A549 (cell line): ENCODE results near the gene STOML2. TPM values are rescaled to one million over a fixed set of nuclear protein-coding genes. Genes with fewer than 3 reads are reported as not detected.
A peak's percentile ranks its signal among the peaks of the same experiment; 100 is the strongest.

Experiments used
- ATAC-seq, 2 experiments: fragments of 200-7000 bp in 1 of 2; fragments of >200 bp in 1 of 2; cut with Nextera tagmentation in 1 of 2; cut with Tn5 transposase in 1 of 2; 3 replicates each; pipeline versions ENCODE4 v1.8.0 to v1.9.1; 2018 to 2020; ENCODE audit warnings: mild to moderate bottlenecking in 1 of 2, moderate library complexity in 1 of 2
- CTCF ChIA-PET: fragments of 300-600 bp; sonication (Branson Sonifier 250); formaldehyde crosslinking; extraction: SDS; loops from one replicate; lab custom pipeline; 2021; ENCODE audit warnings: antibody characterized with exemption, inconsistent platforms; lab: Yijun Ruan, JAX
- POLR2A ChIA-PET: fragments of 350-600 bp; formaldehyde crosslinking; extraction: SDS; loops from one replicate; lab custom pipeline; 2021; ENCODE audit warnings: antibody characterized with exemption, inconsistent platforms; lab: Yijun Ruan, JAX
- DNase-seq, 2 experiments: peaks; one replicate each; pipeline versions ENCODE4 v3.0.0 to v3.0.0-alpha.2; 2011 to 2016; ENCODE audit warnings: low read depth in 1 of 2, low spot score in 1 of 2
- FAIRE-seq: peaks from 2 replicates; lab custom pipeline; 2011; peaks lifted over from hg19 to GRCh38; lab: Jason Lieb, UNC
- H3K27ac ChIP-seq, 2 experiments: fragments of >200 bp; sonication (Bioruptor Twin); formaldehyde crosslinking; 3 replicates each; pipeline ENCODE4 v1.5.1; 2016 to 2017
- H3K4me1 ChIP-seq: fragments of >200 bp; sonication (Bioruptor Twin); formaldehyde crosslinking; 3 replicates; pipeline ENCODE4 v1.6.1; 2016
- H3K4me2 ChIP-seq: fragments of >200 bp; sonication (Bioruptor Twin); formaldehyde crosslinking; 3 replicates; pipeline ENCODE4 v1.6.1; 2016
- H3K4me3 ChIP-seq: fragments of >200 bp; sonication (Bioruptor Twin); formaldehyde crosslinking; 3 replicates; pipeline ENCODE4 v1.5.1; 2016
- H3K9me3 ChIP-seq: fragments of >200 bp; sonication (Bioruptor Twin); formaldehyde crosslinking; 3 replicates; pipeline ENCODE4 v1.6.1; 2016
- ESRRA ChIP-seq: fragments of 150-350 bp; IDR thresholded peaks from 2 replicates; pipeline ENCODE4 v1.6.1; 2014; ENCODE audit warnings: mild to moderate bottlenecking, low read length, borderline replicate concordance
- HEYL ChIP-seq: fragments of 250-450 bp; sonication (Bioruptor Pico); IDR thresholded peaks from 2 replicates; pipeline ENCODE4 v1.8.0; 2021; ENCODE audit warnings: mild to moderate bottlenecking, moderate library complexity
- HOXA7 ChIP-seq: fragments of 250-450 bp; sonication (Bioruptor Pico); IDR thresholded peaks from 2 replicates; pipeline ENCODE4 v1.5.0; 2020; ENCODE audit warnings: mild to moderate bottlenecking, moderate library complexity
- HOXB5 ChIP-seq: fragments of 250-450 bp; sonication (Bioruptor Pico); IDR thresholded peaks from 2 replicates; pipeline ENCODE4 v1.5.0; 2020; ENCODE audit warnings: mild to moderate bottlenecking, moderate library complexity
- MAFK ChIP-seq: fragments of 450-650 bp; IDR thresholded peaks from 2 replicates; pipeline ENCODE4 v1.6.1; 2014; ENCODE audit not compliant: partially characterized antibody
- NR3C1 ChIP-seq: fragments of >200 bp; sonication (Bioruptor Twin); formaldehyde crosslinking; IDR thresholded peaks from 3 replicates; pipeline ENCODE4 v1.6.1; 2017
- POLR2AphosphoS2 ChIP-seq: conservative IDR thresholded peaks from 2 replicates; pipeline ENCODE4 v1.6.1; 2012; ENCODE audit warnings: low read length, improper control_type of control experiment, inconsistent platforms
- RAD21 ChIP-seq, 2 experiments: fragments of >200 bp in 1 of 2; sonication (Bioruptor Twin) in 1 of 2; formaldehyde crosslinking in 1 of 2; IDR thresholded peaks in 1 of 2; conservative IDR thresholded peaks in 1 of 2; 2 replicates in 1 of 2; 3 replicates in 1 of 2; pipeline ENCODE4 v1.6.1; 2012 to 2018; ENCODE audit warnings: inconsistent platforms in 1 of 2
- RARB ChIP-seq: fragments of 250-450 bp; sonication (Bioruptor Pico); IDR thresholded peaks from 2 replicates; pipeline ENCODE4 v1.8.0; 2021; ENCODE audit warnings: mild to moderate bottlenecking, moderate library complexity
- RNF2 ChIP-seq: fragments of 200-600 bp; sonication (generic); IDR thresholded peaks from 2 replicates; pipeline ENCODE4 v1.6.1; 2016; ENCODE audit warnings: low read depth, mild to moderate bottlenecking, antibody characterized with exemption, moderate library complexity, borderline replicate concordance
- SMC3 ChIP-seq: fragments of >200 bp; sonication (Bioruptor Twin); formaldehyde crosslinking; IDR thresholded peaks from 3 replicates; pipeline ENCODE4 v1.6.1; 2018; ENCODE audit warnings: inconsistent platforms
- ZC3H11A ChIP-seq: fragments of 450-650 bp; IDR thresholded peaks from 2 replicates; pipeline ENCODE4 v1.6.1; 2014; ENCODE audit warnings: antibody characterized with exemption, mild to moderate bottlenecking
- WGBS: methylation state at CpG from one replicate; pipeline ENCODE4 v1.1.6; 2017; ENCODE audit errors: missing lambda C conversion rate; 5-methylcytosine and 5-hydroxymethylcytosine counted together
- polyA plus RNA-seq, 4 experiments: library from polyadenylated mRNA; depleted of rRNA in 3 of 4; stranded (reverse); fragments of >200 nt; fragmentation: RNase III in 1 of 4; extraction: RNeasy Plus Mini Kit Qiagen cat#74134 plus additional on column Dnase treatment in 1 of 4; gene quantifications; 2 replicates in 3 of 4; 3 replicates in 1 of 4; pipeline ENCODE4 v1.2.3, GENCODE V29; 2011 to 2017
- TF ChIP-seq, protein P1 (sequence below): fragments of 250-450 bp; sonication (Bioruptor Pico); IDR thresholded peaks from 2 replicates; pipeline ENCODE4 v1.5.0; 2020; ENCODE audit warnings: low read depth, mild to moderate bottlenecking, moderate library complexity
- TF ChIP-seq, protein P2 (sequence below): IDR thresholded peaks from 2 replicates; pipeline ENCODE4 v1.6.1; 2012; ENCODE audit warnings: low read depth, borderline replicate concordance
- TF ChIP-seq, protein P3 (sequence below): IDR thresholded peaks from 2 replicates; pipeline ENCODE4 v1.6.1; 2012
- TF ChIP-seq, protein P4 (sequence below): fragments of >200 bp; sonication (Bioruptor Twin); formaldehyde crosslinking; IDR thresholded peaks from 2 replicates; pipeline ENCODE4 v1.6.1; 2016
- TF ChIP-seq, protein P5 (sequence below): fragments of 250-450 bp; sonication (Bioruptor Pico); IDR thresholded peaks from 2 replicates; pipeline ENCODE4 v1.5.0; 2021; ENCODE audit warnings: mild to moderate bottlenecking, moderate library complexity, borderline replicate concordance
- TF ChIP-seq, protein P6 (sequence below): fragments of >200 bp; sonication (Bioruptor Twin); formaldehyde crosslinking; IDR thresholded peaks from 3 replicates; pipeline ENCODE4 v1.5.1; 2016
- TF ChIP-seq, protein P7 (sequence below): IDR thresholded peaks from 2 replicates; pipeline ENCODE4 v1.6.1; 2012
- TF ChIP-seq, protein P8 (sequence below): fragments of 450-650 bp; IDR thresholded peaks from 2 replicates; pipeline ENCODE4 v1.6.1; 2014; ENCODE audit warnings: antibody characterized with exemption

The STOML2 gene
- polyA plus RNA-seq, 2 of the 4 experiments (the other 2 are of a cell fraction) = 189 to 196 TPM

DNA sequence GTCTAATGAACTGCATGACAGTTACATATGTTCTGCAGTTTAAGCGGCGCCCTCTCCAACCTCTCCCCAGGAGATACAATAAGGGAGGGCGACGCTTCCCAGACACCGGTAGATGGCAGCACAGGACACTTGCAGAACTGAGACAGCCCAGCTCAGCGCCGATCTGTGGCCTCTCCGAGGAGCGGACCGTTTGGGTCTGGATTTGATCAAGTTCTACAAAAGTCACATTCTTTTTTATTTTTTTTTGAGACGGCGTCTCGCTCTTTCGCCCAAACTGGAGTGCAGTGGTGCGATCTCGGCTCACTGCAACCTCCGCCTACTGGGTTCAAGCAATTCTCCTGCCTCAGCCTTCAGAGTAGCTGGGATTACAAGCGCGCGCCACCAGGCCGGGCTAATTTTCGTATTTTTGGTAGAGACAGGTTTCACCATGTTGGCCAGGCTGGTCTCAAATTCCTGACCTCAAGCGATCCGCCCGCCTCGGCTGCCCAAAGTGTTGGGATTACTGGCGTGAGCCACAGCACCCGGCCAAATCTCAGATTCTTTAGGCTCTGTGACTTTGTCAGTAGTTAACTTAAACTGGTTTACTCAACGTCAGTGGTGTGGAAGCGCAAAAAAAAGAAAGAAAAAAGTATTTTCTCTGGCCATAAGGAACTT lies 14.1 kb upstream of the STOML2 start:
- peak overlapping the region; percentile 48 for H3K4me3 ChIP-seq
- peak overlapping the region; percentile 92 for H3K4me2 ChIP-seq
- H3K4me1 ChIP-seq = peaks cover 27% of the 10 kb centered on the region
- ChIA-PET POLR2A (interaction anchor here (0.8 to 2.2 kb wide), 5 partner anchors 37 to 488 kb away, joined by 3 to 8 read pairs (median 3); partner anchors contain the start of genes FANCG, TESK1 and UNC13B), CTCF (interaction anchor here (0.6 to 15.8 kb wide), 49 partner anchors 10 to 613 kb away, joined by 3 to 129 read pairs (median 3); partner anchors contain the start of genes PIGO and UNC13B)
- TF ChIP-seq RARB (CRISPR knock-in tag) (no peak), ZC3H11A (no peak), NR3C1 (no peak), HOXA7 (CRISPR knock-in tag) (no peak), HEYL (CRISPR knock-in tag) (no peak), POLR2AphosphoS2 (no peak), RAD21 (conservative IDR thresholded peaks at IDR 0.05 in 1 of 2, IDR thresholded peaks at IDR 0.05 in 1 of 2) (peak; percentile 94 to 96), HOXB5 (CRISPR knock-in tag) (no peak), SMC3 (peak; percentile 94), ESRRA (no peak), MAFK (no peak), RNF2 (no peak)
- TF ChIP-seq, protein P1, sequence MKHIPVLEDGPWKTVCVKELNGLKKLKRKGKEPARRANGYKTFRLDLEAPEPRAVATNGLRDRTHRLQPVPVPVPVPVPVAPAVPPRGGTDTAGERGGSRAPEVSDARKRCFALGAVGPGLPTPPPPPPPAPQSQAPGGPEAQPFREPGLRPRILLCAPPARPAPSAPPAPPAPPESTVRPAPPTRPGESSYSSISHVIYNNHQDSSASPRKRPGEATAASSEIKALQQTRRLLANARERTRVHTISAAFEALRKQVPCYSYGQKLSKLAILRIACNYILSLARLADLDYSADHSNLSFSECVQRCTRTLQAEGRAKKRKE (CRISPR knock-in tag) = no peak
- TF ChIP-seq, protein P2, sequence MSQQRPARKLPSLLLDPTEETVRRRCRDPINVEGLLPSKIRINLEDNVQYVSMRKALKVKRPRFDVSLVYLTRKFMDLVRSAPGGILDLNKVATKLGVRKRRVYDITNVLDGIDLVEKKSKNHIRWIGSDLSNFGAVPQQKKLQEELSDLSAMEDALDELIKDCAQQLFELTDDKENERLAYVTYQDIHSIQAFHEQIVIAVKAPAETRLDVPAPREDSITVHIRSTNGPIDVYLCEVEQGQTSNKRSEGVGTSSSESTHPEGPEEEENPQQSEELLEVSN = no peak
- TF ChIP-seq, protein P3, sequence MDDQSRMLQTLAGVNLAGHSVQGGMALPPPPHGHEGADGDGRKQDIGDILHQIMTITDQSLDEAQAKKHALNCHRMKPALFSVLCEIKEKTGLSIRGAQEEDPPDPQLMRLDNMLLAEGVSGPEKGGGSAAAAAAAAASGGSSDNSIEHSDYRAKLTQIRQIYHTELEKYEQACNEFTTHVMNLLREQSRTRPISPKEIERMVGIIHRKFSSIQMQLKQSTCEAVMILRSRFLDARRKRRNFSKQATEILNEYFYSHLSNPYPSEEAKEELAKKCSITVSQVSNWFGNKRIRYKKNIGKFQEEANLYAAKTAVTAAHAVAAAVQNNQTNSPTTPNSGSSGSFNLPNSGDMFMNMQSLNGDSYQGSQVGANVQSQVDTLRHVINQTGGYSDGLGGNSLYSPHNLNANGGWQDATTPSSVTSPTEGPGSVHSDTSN = no peak
- TF ChIP-seq, protein P4, sequence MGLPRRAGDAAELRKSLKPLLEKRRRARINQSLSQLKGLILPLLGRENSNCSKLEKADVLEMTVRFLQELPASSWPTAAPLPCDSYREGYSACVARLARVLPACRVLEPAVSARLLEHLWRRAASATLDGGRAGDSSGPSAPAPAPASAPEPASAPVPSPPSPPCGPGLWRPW = no peak
- TF ChIP-seq, protein P5, sequence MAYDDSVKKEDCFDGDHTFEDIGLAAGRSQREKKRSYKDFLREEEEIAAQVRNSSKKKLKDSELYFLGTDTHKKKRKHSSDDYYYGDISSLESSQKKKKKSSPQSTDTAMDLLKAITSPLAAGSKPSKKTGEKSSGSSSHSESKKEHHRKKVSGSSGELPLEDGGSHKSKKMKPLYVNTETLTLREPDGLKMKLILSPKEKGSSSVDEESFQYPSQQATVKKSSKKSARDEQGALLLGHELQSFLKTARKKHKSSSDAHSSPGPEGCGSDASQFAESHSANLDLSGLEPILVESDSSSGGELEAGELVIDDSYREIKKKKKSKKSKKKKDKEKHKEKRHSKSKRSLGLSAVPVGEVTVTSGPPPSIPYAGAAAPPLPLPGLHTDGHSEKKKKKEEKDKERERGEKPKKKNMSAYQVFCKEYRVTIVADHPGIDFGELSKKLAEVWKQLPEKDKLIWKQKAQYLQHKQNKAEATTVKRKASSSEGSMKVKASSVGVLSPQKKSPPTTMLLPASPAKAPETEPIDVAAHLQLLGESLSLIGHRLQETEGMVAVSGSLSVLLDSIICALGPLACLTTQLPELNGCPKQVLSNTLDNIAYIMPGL (CRISPR knock-in tag) = no peak
- TF ChIP-seq, protein P6, sequence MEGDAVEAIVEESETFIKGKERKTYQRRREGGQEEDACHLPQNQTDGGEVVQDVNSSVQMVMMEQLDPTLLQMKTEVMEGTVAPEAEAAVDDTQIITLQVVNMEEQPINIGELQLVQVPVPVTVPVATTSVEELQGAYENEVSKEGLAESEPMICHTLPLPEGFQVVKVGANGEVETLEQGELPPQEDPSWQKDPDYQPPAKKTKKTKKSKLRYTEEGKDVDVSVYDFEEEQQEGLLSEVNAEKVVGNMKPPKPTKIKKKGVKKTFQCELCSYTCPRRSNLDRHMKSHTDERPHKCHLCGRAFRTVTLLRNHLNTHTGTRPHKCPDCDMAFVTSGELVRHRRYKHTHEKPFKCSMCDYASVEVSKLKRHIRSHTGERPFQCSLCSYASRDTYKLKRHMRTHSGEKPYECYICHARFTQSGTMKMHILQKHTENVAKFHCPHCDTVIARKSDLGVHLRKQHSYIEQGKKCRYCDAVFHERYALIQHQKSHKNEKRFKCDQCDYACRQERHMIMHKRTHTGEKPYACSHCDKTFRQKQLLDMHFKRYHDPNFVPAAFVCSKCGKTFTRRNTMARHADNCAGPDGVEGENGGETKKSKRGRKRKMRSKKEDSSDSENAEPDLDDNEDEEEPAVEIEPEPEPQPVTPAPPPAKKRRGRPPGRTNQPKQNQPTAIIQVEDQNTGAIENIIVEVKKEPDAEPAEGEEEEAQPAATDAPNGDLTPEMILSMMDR = peak; percentile 98
- TF ChIP-seq, protein P7, sequence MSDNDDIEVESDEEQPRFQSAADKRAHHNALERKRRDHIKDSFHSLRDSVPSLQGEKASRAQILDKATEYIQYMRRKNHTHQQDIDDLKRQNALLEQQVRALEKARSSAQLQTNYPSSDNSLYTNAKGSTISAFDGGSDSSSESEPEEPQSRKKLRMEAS = no peak
- TF ChIP-seq, protein P8, sequence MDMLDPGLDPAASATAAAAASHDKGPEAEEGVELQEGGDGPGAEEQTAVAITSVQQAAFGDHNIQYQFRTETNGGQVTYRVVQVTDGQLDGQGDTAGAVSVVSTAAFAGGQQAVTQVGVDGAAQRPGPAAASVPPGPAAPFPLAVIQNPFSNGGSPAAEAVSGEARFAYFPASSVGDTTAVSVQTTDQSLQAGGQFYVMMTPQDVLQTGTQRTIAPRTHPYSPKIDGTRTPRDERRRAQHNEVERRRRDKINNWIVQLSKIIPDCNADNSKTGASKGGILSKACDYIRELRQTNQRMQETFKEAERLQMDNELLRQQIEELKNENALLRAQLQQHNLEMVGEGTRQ = no peak
- 38% methylated on average over 30 of the region's 30 CpGs for WGBS
- ATAC-seq (peak; percentile 65 to 83), DNase-seq (peak; percentile 90 to 93), FAIRE-seq (no peak)
- H3K27ac ChIP-seq = peak overlapping the region; percentile 44 to 71; a peak in 4 of 6 replicates
- H3K9me3 ChIP-seq = no peaks in the 10 kb centered on the region
